H4 (cell line): ENCODE measurements around the gene ANKRD13C. TPM values are rescaled to one million over a fixed set of nuclear protein-coding genes. Genes with fewer than 3 reads are reported as not detected.
A peak's percentile ranks its signal among the peaks of the same experiment; 100 is the strongest.
"Not testable (repeated sequence)": the region's sequence is repeated elsewhere in the genome, so short reads cannot be mapped to it uniquely, and the experiment has no call there.

ENCODE experiments used
- DNase-seq: peaks from one replicate; pipeline ENCODE4 v3.0.0-alpha.2; 2015; ENCODE audit warnings: low spot score
- total RNA-seq: library from RNA; depleted of rRNA; stranded (reverse); fragments of >200 nt; shearing (Covaris generic); gene quantifications from 2 replicates; pipeline ENCODE4 v1.2.3, GENCODE V29; 2014; rRNA removed

The ANKRD13C gene
- total RNA-seq: 24.2 and 29.9 TPM in 2 replicates

- DNase-seq: peak; percentile 96
Measured at GRCh38 chr1:70354332-70355110, at the start of gene ANKRD13C. TSS of gene ANKRD13C (minus strand) at chr1:70354722. CDS start at chr1:70354408, 314 bp downstream.

- DNase-seq: no peak
Measured at GRCh38 chr1:70403759-70404158, 49.2 kb upstream of the ANKRD13C start.

- no peak for DNase-seq
Measured at GRCh38 chr1:70401974-70402373, 47.5 kb upstream of the ANKRD13C start.

GRCh38 chr1:70400335-70400734, 45.8 kb upstream of the ANKRD13C start:
- no peak for DNase-seq

GRCh38 chr1:70397013-70397412, 42.5 kb upstream of the ANKRD13C start:
- no peak for DNase-seq

GRCh38 chr1:70396607-70397006, 42.1 kb upstream of the ANKRD13C start:
- no peak for DNase-seq

- DNase-seq: no peak
Measured at GRCh38 chr1:70392626-70393025, 38.1 kb upstream of the ANKRD13C start.

GRCh38 chr1:70387507-70387906, 33.0 kb upstream of the ANKRD13C start:
- no peak for DNase-seq

GRCh38 chr1:70386121-70386520, 31.6 kb upstream of the ANKRD13C start:
- DNase-seq: no peak

GRCh38 chr1:70385477-70385876, 31.0 kb upstream of the ANKRD13C start:
- no peak for DNase-seq

GRCh38 chr1:70384542-70384941, 30.0 kb upstream of the ANKRD13C start:
- no peak for DNase-seq

- DNase-seq: no peak
Measured at GRCh38 chr1:70383483-70383882, 29.0 kb upstream of the ANKRD13C start.

GRCh38 chr1:70382682-70383081, 28.2 kb upstream of the ANKRD13C start:
- no peak for DNase-seq

GRCh38 chr1:70376196-70376595, 21.7 kb upstream of the ANKRD13C start:
- no peak for DNase-seq

- DNase-seq: peak; percentile 15
Measured at GRCh38 chr1:70373580-70373979, 19.1 kb upstream of the ANKRD13C start.

GRCh38 chr1:70372426-70372825, 17.9 kb upstream of the ANKRD13C start:
- DNase-seq: no peak

- DNase-seq: not testable (repeated sequence)
Measured at GRCh38 chr1:70371586-70371985, 17.1 kb upstream of the ANKRD13C start.

- not testable (repeated sequence) for DNase-seq
Measured at GRCh38 chr1:70367397-70367796, 12.9 kb upstream of the ANKRD13C start.

- DNase-seq: not testable (repeated sequence)
Measured at GRCh38 chr1:70366997-70367396, 12.5 kb upstream of the ANKRD13C start.

GRCh38 chr1:70366425-70366952, 12.0 kb upstream of the ANKRD13C start:
- DNase-seq: not testable (repeated sequence)

- DNase-seq: no peak
Measured at GRCh38 chr1:70364439-70364838, 9.9 kb upstream of the ANKRD13C start.

- DNase-seq: no peak
Measured at GRCh38 chr1:70361727-70362398, 7.3 kb upstream of the ANKRD13C start.

- no peak for DNase-seq
Measured at GRCh38 chr1:70360321-70360720, 5.8 kb upstream of the ANKRD13C start.
